Measurements from ENCODE around the gene TAPT1. TPM values are rescaled to one million over a fixed set of nuclear protein-coding genes. Genes with fewer than 3 reads are reported as not detected.
A peak's percentile ranks its signal among the peaks of the same experiment; 100 is the strongest.

The TAPT1 gene
- total RNA-seq, 1 donor from 2014 or later: 72.8 TPM

GRCh38 chr4:16203083-16203482, 23.2 kb downstream of the TAPT1 start:
- Histone ChIP-seq H3K27ac (no peak overlapping the region), H3K9me3 (no peaks in the 10 kb centered on the region), H3K36me3 (peaks cover 21% of the 10 kb centered on the region), H3K4me3 (no peak overlapping the region), H3K27me3 (ENCODE audit: low read depth) (no peaks in the 10 kb centered on the region), H3K4me1 (peaks cover 23% of the 10 kb centered on the region)
- DNase-seq (no peak), ATAC-seq (no peak)
- intact Hi-C loops (cut with DNase I): no loop called here
- no peak for TF ChIP-seq CTCF (IDR thresholded peaks at IDR 0.05)

- Histone ChIP-seq H3K36me3 (peaks cover 21% of the 10 kb centered on the region), H3K27ac (no peak overlapping the region), H3K27me3 (ENCODE audit: low read depth) (no peaks in the 10 kb centered on the region), H3K4me1 (peaks cover 26% of the 10 kb centered on the region), H3K9me3 (no peaks in the 10 kb centered on the region), H3K4me3 (no peak overlapping the region)
- DNase-seq: no peak
- intact Hi-C loops (cut with DNase I): no loop called here
- no peak for ATAC-seq
- TF ChIP-seq CTCF (IDR thresholded peaks at IDR 0.05): no peak
Observed at GRCh38 chr4:16202598-16202997, 23.7 kb downstream of the TAPT1 start.

GRCh38 chr4:16199093-16199492, 27.2 kb downstream of the TAPT1 start:
- H3K36me3 ChIP-seq: peaks cover 21% of the 10 kb centered on the region
- TF ChIP-seq CTCF (IDR thresholded peaks at IDR 0.05): peak; percentile 23
- H3K4me1 ChIP-seq: peaks cover 19% of the 10 kb centered on the region
- intact Hi-C loops (cut with DNase I): no loop called here
- no peaks in the 10 kb centered on the region for H3K9me3 ChIP-seq
- no peaks in the 10 kb centered on the region for H3K27me3 ChIP-seq (ENCODE audit: low read depth)
- no peak for DNase-seq
- H3K4me3 ChIP-seq: no peak overlapping the region
- no peak for ATAC-seq
- no peak overlapping the region for H3K27ac ChIP-seq

- no peak for ATAC-seq
- no peak for DNase-seq
- Histone ChIP-seq H3K4me3 (no peak overlapping the region), H3K4me1 (peaks cover 25% of the 10 kb centered on the region), H3K36me3 (peaks cover 21% of the 10 kb centered on the region), H3K27ac (no peak overlapping the region), H3K9me3 (no peaks in the 10 kb centered on the region), H3K27me3 (ENCODE audit: low read depth) (no peaks in the 10 kb centered on the region)
- no peak for TF ChIP-seq CTCF (IDR thresholded peaks at IDR 0.05)
- intact Hi-C loops (cut with DNase I): no loop called here
Observed at GRCh38 chr4:16197876-16198665, 28.2 kb downstream of the TAPT1 start.

- peaks cover 20% of the 10 kb centered on the region for H3K36me3 ChIP-seq
- H3K4me3 ChIP-seq: peak overlapping the region; percentile 22
- peak overlapping the region; percentile 52 for H3K27ac ChIP-seq
- ATAC-seq: peak; percentile 93 to 95
- H3K27me3 ChIP-seq (ENCODE audit: low read depth): no peaks in the 10 kb centered on the region
- no peaks in the 10 kb centered on the region for H3K9me3 ChIP-seq
- no peak for DNase-seq
- H3K4me1 ChIP-seq: peaks cover 32% of the 10 kb centered on the region
- intact Hi-C loops (cut with DNase I): no loop called here
- TF ChIP-seq CTCF (IDR thresholded peaks at IDR 0.05): peak; percentile 45
Observed at GRCh38 chr4:16196482-16197393, 29.5 kb downstream of the TAPT1 start.

Measured in lower lobe of right lung (tissue), 2 donors.